Measurements from ENCODE around the gene WIPF1. TPM values are rescaled to one million over a fixed set of nuclear protein-coding genes. Genes with fewer than 3 reads are reported as not detected.

The WIPF1 gene
- total and polyA plus RNA-seq, 2 experiments from 2014 or later = 8.3 to 16.7 TPM

DNA sequence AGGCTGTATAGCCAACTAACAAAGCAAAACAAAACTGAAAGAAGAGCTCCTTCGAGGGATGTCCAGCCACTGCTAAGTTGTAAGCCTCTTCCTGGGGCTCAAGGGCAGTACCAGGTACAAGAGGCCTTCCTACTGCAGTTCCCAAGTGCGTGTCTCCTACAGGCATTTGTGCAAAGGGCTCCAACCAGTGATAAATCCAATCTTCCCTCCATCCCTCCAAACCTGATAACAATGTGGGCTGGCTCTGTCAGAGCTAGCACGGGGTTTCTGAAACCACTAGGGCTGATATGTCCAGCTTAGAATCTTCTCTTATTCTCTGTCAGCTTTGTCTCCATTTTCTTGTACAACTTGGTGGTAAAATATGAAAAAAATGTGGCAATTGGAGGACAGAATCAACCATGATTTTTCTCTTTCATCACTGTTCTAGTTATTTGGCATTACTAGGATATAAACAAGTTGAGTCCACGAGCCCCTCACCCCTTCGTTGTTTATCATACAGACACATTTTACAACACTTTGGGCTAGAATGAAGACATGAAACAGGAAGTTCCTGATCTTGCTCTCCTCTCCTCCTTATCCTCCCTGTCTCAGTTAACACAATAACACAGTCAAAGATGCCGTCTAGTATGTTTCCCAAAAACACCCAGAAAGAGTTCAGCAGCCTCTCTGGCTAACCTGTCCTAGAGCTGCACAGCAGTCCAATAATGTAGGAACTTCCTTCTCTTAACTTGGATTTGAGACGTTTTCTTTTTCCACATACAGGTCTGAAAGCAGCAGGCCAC lies 35.4 kb upstream of the WIPF1 start:
- H3K9me3 ChIP-seq (ENCODE audit: low read depth) = no peaks in the 10 kb centered on the region
- no peaks in the 10 kb centered on the region for H3K36me3 ChIP-seq
- H3K27me3 ChIP-seq = no peaks in the 10 kb centered on the region
- H3K27ac ChIP-seq = no peak overlapping the region
- peaks cover 7% of the 10 kb centered on the region for H3K4me1 ChIP-seq (ENCODE audit: low read depth)
- TF ChIP-seq, protein P1, sequence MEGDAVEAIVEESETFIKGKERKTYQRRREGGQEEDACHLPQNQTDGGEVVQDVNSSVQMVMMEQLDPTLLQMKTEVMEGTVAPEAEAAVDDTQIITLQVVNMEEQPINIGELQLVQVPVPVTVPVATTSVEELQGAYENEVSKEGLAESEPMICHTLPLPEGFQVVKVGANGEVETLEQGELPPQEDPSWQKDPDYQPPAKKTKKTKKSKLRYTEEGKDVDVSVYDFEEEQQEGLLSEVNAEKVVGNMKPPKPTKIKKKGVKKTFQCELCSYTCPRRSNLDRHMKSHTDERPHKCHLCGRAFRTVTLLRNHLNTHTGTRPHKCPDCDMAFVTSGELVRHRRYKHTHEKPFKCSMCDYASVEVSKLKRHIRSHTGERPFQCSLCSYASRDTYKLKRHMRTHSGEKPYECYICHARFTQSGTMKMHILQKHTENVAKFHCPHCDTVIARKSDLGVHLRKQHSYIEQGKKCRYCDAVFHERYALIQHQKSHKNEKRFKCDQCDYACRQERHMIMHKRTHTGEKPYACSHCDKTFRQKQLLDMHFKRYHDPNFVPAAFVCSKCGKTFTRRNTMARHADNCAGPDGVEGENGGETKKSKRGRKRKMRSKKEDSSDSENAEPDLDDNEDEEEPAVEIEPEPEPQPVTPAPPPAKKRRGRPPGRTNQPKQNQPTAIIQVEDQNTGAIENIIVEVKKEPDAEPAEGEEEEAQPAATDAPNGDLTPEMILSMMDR (IDR thresholded peaks at IDR 0.05; ENCODE audit: low read depth, low read length) = no peak
- no peak overlapping the region for H3K4me3 ChIP-seq
- DNase-seq (ENCODE audit: low read depth in 1 of 2, low spot score in 1 of 2) = peak in 1 of 2 donors; percentile 43

DNA sequence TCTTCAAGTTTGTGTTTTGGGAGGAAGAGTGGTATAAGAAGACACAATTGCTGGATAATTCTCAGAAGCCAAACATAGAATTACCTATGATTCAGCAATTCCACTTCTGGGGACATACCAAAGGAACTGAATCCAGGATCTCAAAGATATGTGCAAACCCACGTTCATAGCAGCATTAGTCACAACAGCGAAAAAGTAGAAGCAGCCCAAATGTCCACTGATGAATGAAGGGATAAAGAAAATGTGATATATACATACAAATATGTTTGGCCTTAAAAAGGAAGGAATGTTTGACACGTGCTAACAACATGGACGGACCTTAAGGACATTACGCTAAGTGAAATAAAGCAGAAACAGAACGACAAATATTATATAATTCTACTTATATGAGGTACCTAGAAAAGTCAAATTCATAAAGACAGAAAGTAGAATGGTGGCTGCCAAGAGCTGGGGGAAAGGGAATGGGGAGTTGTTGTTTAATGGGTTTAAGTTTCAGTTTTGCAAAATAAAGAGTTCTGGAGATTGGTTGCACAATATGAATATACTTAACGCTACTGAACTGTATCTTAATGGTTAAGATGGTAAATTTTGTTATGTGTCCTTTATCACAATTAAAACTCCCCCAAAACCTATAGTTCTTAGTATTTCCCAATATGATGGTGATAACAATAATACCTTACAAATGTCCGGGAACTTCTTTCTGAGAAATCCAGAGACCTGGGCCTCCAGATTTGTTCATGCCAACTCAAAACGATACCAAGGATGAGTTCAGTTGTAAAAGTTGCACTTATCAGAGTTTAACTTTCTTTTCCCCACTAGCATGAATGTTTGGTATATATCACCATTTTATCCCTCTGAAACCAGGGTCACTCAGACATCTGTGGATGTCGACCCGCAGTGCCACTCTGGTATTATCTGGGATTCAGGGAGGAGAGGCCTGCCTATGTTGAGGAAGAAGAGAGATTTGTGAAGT lies 33.7 kb upstream of the WIPF1 start:
- peak in 1 of 2 donors; percentile 80 for DNase-seq (ENCODE audit: low read depth in 1 of 2, low spot score in 1 of 2)
- Histone ChIP-seq H3K36me3 (no peaks in the 10 kb centered on the region), H3K27ac (no peak overlapping the region)

DNA sequence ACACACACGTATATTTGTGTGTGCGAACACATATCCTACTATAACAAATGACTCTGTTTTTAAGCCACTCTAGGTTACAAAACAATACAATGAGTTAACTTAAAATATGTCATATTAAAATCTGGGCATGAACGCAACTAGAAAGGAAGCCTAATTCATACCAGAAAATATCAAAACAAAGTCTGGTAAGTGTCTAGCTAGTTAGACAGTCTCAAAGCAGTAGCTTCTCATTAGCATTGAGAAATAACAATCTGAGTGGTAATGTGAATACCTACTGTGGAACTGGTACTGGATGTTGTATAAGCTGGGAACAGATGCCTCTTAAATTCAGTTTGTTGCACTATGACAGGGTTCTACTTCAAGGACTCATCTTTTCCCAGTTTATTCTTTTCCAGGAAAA lies 32.5 kb upstream of the WIPF1 start:
- DNase-seq (ENCODE audit: low read depth in 1 of 2, low spot score in 1 of 2) = no peak
- no peaks in the 10 kb centered on the region for H3K36me3 ChIP-seq
- no peaks in the 10 kb centered on the region for H3K9me3 ChIP-seq (ENCODE audit: low read depth)
- H3K4me3 ChIP-seq = no peak overlapping the region
- peaks cover 7% of the 10 kb centered on the region for H3K4me1 ChIP-seq (ENCODE audit: low read depth)
- TF ChIP-seq, protein P1 (IDR thresholded peaks at IDR 0.05; ENCODE audit: low read depth, low read length) = no peak
- no peaks in the 10 kb centered on the region for H3K27me3 ChIP-seq
- H3K27ac ChIP-seq = no peak overlapping the region

More for the DNA sequence above, 33.7 kb upstream of the WIPF1 start:
- Histone ChIP-seq H3K27me3 (no peaks in the 10 kb centered on the region), H3K4me3 (no peak overlapping the region), H3K4me1 (ENCODE audit: low read depth) (peaks cover 7% of the 10 kb centered on the region), H3K9me3 (ENCODE audit: low read depth) (no peaks in the 10 kb centered on the region)
- TF ChIP-seq, protein P1 (IDR thresholded peaks at IDR 0.05; ENCODE audit: low read depth, low read length) = no peak

DNA sequence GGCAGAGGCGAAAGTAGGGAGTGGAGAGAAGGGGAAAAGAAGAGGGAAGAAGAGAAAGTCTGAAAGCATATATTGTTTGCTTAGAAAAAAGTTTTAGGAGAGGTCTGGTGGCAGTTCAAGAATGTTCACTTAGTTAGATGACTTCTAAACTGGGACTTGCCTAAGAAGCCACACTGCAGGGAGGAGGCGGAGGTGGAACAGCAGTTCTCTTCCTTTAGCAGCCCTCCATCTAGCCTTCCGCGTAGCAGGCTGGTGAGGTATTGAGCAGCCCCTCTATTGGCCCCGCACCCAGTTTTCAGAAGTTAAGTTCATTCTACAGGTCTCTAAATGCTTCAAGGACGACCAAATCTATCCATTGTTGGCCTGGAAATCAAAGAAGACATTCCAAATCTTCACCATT lies 31.9 kb upstream of the WIPF1 start:
- Histone ChIP-seq H3K9me3 (ENCODE audit: low read depth) (no peaks in the 10 kb centered on the region), H3K4me1 (ENCODE audit: low read depth) (peaks cover 5% of the 10 kb centered on the region), H3K36me3 (no peaks in the 10 kb centered on the region), H3K27ac (no peak overlapping the region), H3K4me3 (no peak overlapping the region), H3K27me3 (no peaks in the 10 kb centered on the region)
- DNase-seq (ENCODE audit: low read depth in 1 of 2, low spot score in 1 of 2) = no peak
- TF ChIP-seq, protein P1 (IDR thresholded peaks at IDR 0.05; ENCODE audit: low read depth, low read length) = no peak

DNA sequence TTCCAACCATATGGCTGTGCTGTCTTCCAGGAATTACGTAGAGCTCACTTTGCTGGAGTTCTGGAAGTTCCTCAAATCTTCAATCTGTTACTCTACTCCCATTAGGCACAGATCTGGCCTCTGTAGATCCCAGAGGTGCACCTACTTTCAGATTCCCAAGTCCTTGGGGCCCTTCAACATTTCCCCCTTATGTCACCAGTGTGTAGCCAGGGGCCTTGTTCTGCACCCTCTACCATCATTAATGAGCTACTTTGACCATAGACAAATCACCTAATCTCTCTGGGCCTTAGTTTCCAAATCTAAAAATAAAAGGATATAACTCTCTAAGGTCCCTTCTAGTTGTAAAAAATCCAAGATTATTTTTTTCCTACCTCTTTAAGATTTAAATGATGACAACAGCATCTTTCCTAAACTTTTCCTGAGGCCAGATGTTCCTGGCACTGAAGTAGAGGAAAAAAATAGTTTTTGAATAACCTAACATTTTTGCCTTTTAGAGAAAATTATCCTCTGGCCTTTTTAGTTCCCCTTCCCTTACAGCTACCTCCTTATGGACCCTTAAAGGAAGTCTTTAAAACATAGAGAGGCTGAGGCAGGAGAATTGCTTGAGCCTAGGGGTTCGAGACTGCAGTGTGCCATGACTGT lies 31.0 kb upstream of the WIPF1 start:
- Histone ChIP-seq H3K4me3 (no peak overlapping the region), H3K36me3 (no peaks in the 10 kb centered on the region), H3K27me3 (no peaks in the 10 kb centered on the region), H3K4me1 (ENCODE audit: low read depth) (no peaks in the 10 kb centered on the region), H3K27ac (no peak overlapping the region), H3K9me3 (ENCODE audit: low read depth) (no peaks in the 10 kb centered on the region)
- TF ChIP-seq, protein P1 (IDR thresholded peaks at IDR 0.05; ENCODE audit: low read depth, low read length) = no peak
- no peak for DNase-seq (ENCODE audit: low read depth in 1 of 2, low spot score in 1 of 2)
